ENCODE results near the gene LCOR.

GRCh38 chr10:97025613-97026242 is 193.6 kb downstream of the LCOR start:
- peak; percentile 65 for TF ChIP-seq CTCF (conservative IDR thresholded peaks at IDR 0.05; ENCODE audit: low read depth, low read length)
- no peak for TF ChIP-seq EZH2 (IDR thresholded peaks at IDR 0.05; ENCODE audit: low read length, unreplicated experiment)
- no peak for TF ChIP-seq EZH2phosphoT487 (IDR thresholded peaks at IDR 0.05; ENCODE audit: borderline replicate concordance, low read length)

All from PC-3 (cell line).